SW480 (cell line): ENCODE results near the gene ARIH1.

ENCODE experiments used
- DNase-seq: peaks from one replicate; pipeline ENCODE4 v3.0.0-alpha.2; 2016; ENCODE audit warnings: low spot score

ARIH1 gene

DNA sequence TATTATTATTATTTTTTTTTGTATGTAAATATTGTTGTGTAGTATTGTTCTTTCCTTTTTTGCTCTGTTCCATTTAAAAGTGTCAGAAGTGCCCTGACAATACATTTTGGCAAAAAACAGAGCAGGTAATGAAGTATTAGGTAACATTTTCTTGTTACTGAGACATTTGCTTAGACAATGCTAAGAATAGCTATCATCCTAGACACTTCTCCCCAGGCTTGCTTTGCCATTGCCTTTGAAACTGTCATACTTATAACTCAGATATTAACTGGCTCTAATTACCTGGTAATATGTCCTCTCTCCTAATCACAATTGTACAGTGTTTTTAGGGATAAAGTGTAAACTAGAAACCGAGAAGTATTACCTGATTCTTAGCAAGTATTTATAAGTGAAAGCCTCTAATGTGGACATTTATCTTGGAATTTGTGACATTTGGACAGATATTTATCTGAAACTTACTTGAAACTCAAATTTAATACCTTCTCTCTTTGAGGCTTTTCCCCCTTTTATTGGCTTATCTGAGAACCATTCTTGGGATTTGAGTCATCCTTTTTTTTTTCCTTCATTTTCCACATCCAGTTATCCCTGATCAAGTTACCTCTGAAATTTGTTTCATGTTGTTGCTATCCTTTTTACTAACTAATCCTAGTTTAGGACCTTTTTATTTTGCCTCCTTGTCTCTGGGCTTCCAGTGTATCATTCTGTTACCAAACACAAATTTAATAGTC is 13.1 kb downstream of the ARIH1 start:
- DNase-seq, result no peak

DNA sequence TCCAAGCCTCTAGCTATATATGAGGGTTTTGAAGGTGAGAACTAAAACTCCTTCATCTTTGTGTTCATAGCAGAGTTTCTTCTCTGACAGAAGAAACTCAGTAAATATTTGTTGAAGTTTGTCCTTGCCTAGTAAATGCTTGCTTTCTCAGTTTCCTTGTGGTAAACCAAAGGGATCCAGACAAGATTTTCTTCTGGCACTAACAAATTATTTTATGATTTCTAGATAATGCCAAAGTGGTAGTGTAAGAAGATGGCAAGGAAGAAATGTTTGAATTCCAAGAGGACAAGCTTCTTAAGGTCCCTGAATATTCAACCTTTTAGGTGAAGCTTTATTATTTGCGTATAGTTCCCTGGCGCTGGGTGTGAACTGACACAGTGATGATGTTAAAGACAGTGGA is 14.4 kb downstream of the ARIH1 start:
- DNase-seq, result no peak

DNA sequence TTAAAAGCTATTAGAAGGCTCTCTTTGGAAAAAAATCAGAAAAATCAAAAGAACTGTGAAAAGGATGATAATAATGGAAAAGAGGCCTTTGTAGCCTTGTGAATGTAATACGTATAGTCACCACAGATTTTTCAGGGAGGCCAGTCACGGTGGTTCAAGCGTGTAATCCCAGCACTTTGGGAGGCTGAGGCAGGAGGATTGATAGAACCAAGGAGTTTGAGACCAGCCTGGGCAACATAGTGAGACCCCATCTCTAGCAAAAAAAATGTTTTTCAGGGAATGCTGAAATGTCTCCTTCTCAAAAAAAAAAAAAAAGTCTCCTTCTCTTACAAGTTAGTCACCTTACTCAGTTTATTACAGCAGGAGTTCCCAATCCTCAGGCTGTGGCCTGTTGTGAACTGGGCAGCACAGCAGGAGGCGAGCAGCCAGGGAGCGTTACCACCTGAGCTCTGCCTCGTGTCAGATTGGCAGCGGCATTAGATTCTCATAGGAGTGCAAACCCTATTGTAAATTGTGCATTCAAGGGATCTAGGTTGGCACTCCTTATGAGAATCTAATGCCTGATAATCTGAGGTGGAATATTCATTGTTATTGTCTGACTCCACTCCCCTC is 15.9 kb downstream of the ARIH1 start:
- DNase-seq, result no peak

DNA sequence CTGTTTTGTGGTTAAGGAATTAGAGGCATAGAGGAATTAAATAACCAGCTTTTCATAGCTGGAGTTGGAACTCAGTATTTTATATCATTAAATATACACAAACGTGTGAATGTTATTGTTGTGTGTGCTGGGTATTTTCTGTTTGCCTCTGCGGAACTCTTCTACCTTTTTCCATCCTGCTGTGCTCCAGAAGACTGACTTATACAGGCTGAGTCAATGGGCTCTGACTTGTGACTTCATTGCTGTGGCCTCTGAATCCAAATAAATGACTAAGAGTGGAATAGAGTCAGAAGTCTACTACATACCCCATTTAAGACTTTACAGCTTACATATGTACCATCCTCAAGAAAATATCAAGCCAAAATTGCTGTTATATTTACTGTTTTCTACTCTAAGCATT is 17.6 kb downstream of the ARIH1 start:
- no peak for DNase-seq

DNA sequence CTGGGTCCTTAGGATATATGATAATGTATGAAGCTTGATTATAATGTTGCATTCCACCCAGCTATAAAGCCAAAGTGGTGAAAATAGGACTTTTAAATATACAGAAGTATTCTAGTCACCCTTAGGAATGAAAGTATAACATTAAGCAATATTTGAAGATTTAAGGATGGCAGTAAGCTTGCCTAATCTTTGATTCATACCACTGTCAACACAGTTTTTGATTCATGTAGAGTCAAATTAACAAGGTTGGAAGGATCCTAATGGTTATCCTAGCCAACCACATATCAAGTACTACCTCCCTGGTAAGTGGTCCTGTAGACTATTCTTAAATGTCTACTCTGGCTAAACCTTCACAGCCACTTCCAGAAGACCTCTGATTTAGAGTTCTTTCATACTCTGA is 18.6 kb downstream of the ARIH1 start:
- DNase-seq, result no peak

DNA sequence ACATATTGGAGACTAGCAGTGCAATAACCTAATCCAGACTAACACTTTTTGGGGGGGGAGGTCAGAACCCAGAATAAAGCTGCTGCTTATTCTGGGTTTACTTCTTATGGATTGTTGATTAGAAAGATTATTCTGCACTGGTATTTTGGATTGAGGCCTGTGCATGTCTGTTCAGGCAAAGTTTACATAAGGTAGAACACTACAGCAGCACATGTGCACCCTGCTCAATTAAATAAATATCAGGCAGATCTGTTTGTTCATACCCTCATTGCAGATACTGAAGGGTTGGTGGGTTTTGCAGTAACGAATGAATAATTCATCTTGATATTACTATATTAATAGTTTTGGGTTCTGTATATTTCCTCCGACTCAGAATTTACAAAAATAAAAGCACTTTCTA is 19.1 kb downstream of the ARIH1 start:
- DNase-seq, result no peak

DNA sequence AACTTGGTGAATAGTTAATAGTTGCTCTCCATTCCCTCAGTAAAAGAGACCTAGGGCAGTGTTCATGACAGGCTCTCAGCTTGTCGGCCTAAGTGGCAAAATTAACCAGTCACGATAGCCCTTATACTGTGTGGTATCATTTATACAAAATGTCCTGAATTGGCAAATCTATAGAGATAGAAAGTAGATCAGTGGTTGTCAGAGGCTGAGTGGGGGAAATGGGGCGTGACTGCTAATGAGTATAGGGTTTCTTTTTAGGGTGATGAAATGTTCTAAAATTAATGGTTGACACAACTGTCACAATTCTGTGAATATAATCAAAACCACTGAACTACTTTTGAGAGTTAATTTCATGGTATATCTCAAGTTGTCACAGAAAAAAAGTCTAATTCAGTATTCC is 20.9 kb downstream of the ARIH1 start:
- DNase-seq, result no peak

DNA sequence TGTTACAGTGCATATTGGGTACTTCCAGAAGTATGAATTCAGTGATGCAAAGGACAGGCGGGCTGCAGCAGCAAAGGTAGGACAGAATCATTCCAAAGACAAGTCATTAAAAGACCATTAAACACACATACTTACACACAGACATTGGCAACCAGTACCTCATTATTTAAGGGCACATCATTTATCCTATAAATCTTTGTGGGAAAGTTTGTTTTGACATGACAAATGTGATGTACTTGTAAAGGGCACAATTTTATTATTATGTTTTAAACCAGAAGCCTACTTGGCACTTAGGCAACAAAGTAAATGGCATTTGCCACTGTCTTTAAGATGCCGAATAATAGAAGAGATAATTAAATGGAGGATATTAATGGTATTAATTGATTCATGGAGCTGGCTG is 22.7 kb downstream of the ARIH1 start:
- DNase-seq, result no peak

DNA sequence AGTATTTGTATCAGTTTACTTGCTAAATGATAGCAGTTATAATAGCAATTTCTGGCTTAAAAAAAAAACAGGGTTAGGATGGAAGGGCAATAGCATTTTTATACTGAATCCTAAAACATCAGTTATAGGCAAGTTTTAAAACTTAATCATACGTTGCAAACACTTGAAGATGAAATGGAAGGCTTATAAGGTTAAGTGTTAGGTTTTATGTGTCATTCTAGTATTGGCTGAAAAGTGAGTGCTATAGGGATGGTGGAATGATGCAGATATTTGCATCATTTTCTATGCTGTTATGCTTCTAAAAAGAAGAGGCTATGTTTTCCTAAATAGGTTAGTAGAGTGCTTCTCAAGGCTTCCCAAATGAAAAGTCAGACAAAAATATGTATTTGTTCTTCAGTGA is 23.3 kb downstream of the ARIH1 start:
- no peak for DNase-seq

DNA sequence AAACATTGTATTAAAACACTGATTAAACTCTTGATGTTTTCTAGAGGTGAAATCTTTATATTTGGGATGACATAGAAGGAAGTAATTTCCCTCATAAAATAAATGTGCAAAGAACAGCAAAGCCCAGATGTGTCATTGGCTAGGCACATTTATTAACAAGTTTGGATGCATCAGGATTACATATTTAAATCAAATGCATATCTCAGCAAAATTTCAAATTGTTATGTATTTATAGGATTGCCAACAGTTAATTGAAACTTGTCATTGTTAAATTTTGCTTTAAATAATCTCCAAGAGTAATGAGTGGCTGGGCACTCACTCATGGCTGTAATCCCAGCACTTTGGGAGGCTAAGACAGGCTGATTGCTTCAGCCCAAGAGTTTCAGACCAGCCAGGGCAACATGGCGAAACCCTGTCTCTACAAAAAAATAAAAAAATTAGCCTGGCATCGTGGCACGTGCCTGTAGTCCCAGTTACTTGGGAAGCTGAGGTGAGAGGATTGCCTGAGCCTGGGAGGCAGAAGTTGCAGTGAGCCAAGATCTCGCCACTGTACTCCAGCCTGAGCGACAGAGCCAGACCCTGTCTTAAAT is 28.2 kb downstream of the ARIH1 start:
- no peak for DNase-seq

DNA sequence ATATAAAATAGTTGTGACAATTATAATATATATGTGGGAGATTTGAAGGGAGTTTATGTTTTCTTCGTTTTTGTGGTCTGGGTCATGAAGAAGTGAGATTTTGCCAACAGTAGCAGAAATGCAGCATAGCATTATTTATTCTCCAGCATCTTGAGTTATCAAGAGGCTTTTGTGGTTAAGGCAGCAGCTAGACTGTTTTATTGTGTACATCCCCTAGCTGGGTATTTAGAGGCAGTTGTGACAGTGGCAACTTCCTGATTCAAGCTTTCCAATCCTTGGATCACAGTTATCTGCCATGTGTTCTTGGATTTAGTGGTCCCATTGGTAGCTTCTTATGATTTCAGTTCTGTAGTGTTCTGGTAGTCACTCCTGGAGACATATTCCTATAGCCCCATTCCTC is 29.0 kb downstream of the ARIH1 start:
- no peak for DNase-seq

DNA sequence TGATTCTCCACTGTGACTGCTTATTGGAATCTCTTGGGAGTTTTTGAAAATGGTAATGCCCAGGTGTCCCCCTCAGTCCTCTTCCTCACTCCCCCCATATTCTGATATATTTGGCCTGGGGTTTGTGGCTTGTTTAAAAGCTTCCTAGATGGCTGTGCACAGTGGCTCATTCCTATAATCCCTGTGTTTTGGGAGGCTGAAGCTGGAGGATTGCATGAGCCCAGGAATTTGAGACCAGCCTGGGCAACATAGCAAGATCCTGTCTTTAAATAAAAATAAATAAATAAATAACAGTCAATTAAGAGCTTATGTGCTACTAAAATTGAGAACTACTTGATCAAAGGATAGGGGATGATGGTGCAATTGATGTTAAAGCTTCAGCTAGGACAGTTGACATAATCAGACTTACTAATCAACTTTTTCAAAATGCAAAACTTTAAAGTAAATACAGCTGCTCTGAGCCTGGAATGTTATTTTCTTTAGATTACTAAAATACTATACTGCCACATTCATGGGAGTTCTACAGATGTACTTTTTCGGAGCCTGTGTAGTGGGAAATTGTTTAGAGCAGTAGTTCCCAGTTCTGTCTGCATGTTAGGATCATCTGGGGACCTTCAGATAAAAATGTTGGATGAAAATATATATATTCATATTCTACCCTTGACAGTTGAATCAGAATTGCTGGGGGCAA is 33.4 kb downstream of the ARIH1 start:
- no peak for DNase-seq

DNA sequence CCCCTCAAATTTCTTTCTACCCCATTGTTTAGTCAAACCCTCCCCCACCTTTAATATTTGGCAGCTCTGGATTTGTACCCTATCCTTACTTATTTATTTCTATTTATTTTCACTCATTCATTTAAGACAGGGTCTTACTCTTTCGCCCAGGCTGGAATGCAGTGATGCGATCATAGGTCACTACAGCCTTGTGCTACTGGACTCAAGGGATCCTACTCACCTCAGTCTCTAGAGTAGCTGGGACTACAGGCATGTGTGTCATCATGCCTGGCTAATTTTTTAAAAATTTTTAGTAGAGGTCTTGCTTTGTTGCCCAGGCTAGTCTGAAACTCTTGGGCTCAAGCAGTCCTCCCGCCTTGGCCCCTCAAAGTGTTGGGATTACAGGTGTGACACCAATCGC is 35.4 kb downstream of the ARIH1 start:
- DNase-seq, result no peak

DNA sequence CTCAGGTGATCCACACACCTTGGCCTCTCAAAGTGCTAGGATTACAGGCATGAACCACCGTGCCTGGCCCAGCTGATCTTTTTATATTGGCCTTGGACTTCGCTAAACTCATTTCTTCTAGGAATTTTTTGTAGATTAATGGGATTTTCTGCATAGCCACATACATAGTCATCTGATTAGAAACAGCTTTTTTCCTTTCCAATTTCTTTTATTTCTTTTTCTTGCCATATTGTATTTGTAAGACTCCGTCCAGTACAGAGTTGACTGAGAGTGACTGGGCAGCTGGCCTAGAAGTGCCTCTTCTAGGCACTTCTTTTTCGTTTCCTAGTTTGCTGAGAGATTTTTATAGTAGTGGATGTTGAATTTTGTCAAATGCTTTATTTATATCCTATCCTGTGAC is 37.4 kb downstream of the ARIH1 start:
- DNase-seq, result no peak

DNA sequence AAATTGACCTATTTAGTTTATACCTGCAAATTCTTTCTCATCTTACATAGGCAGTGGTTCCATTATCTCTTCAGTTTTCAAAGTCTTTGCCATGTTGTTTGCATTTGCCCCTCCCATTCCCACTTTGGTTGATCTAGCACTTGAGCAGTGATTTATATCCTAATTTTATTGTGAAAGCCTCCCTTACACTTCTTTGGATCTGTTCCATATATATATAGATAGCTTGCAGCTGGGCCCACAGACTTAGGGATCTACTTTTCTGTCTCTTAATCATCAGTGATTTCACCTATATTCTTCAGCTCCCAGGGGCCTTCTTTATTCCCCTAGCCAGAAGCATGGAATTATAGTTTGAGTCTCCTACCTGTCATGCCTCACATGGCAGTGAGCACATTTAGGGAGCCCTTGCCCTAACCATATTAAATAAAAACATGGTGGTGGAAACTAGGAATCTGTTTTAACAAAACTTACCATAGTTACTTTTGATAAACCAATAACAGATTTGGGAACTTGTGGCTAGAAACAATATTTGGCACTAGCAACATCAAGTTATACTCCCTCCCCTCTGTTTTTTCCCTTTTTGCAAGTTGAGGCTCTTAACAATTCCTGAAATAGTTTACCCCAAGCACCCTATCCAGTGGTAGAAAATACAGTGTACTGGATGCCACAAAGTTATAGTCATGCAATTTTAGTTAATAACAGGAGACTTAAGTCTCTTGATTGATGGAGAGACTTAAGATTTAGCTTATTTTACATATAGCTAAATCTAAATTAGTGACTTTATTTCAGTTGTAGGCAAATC is 41.7 kb downstream of the ARIH1 start:
- no peak for DNase-seq

DNA sequence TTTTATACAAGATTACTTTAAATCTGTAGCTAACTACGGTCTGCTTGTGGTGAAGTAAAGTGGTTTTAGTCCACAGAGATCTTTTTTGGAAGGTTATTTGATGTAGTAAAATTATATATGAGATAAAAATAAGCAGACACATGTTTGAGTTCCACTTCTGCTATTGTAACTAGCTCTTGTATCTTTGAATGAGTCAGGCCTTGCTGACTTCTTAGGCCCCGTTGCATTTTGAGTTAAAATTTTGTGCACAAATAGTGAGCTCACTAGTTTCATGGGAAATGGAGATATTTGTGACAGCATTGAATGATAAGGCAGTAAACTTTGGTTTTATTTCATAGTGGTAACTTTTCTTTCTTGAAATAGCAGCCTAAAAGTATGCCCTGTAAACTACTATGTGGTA is 42.6 kb downstream of the ARIH1 start:
- DNase-seq, result no peak

DNA sequence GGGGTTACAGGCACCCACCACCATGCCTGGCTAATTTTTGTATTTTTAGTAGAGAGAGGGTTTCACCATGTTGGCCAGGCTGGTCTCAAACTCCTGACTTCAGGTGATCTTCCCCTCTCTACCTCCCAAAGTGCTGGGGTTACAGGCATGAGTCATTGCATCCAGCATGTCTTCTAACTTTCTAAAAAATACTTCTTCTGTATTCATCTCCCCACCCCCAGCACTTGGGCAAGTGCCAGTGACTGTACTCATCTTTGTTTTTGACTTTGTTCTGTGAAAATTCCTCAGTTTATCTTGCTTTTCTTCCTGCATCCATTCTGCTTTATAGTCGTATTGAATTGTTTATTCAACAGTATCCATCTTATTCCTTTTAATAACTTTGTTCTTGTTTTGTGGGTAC is 47.6 kb downstream of the ARIH1 start:
- no peak for DNase-seq

DNA sequence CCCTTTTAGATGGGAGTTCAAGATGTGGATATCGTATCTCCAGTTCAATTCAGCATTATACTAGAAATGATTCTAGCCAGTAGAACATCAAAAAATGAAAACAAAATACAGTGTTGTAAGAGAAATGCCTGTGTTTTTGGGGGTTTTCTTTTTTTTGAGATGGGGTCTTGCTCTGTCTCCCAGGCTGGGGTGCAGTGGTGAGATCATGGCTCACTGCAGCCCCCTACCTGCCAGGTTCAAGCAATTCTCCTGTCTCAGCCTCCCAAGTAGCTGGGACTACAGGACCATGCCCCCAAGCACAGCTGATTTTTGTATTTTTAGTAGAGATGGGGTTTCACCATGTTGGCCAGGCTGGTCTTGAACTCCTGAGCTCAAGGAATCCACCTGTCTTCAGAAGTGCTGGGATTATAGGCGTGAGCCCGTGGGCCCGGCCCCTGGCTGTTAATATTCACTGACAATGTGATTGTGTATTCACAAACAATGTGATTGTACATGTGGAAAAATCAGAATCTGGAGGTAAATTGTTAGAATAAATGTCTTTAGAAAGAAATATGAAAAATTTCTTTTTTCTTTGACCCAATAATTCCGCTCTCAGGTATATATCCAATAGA is 59.0 kb downstream of the ARIH1 start:
- no peak for DNase-seq

DNA sequence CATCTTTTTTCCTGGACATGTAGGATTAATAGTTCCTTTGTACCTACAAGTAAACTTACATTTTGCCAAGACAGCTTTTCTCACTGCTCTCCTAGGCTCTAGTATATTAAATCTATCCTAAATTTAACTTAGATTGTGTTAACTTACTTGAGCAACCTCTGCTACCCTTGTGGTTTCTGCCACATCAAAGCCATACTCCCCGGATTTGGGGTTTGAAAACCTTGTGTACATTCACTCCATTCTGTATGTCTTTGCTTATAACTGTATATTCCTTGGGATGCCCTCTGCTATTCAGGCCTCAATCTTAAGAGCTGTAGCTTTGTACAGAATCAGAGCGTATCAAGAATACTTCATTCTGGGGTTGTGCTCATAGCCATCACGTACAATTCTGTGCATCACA is 60.4 kb downstream of the ARIH1 start:
- DNase-seq, result no peak

DNA sequence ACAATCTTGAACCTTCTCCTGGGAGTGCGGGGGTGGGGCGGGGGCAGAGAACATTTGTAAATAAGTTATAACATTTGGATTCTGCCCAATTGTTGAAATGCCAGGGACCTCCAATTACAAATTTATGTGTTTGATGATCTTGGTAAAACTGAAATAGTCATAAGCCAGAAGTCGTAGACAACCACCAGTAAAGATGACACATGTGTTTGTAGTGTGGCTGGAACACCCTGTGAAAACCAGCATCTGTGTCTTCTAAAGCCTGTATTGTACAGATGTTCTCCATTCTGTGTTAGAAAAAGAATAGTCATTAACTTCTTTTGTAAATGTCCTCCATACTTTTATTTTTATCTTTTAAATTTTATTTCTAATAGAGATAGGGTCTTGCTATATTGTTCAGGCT is 61.8 kb downstream of the ARIH1 start:
- no peak for DNase-seq

DNA sequence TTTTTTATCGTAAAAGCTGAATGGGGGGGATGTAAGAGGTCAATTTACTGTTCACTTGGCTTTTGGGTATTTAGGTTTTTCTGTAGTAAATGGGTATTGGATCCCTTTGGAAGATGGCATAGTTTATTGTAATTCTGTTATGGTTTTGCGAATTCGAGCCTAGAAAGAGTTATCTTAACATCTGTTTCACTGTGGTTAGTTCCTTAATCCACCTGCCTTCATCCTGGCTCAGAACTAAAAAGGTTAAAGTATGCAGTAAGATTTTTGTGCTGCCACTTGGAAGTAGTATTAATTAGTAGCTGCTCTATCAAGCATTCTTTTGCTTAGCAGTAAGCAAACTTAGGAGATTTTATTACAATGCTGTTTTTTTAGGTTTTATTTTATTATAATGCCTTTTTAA is 62.4 kb downstream of the ARIH1 start:
- DNase-seq, result no peak

DNA sequence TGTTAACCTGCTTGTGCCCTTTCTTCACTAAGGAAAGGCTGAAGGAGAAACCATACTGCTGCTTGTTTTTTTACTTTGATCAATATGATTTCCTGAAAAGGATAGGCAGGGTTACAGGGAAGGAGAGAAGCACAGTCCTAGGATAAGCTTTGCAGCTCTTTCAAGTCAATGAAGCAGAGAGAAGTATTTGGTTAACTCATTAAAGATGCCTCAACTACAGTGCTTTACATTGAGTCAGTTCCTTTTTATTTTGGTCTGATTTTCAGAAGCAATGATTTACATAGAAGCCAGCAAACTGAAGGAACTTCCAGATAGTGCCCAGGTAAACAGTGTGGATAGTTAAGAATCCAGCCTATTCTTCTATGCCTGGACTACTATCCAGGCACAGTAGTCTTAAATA is 64.8 kb downstream of the ARIH1 start:
- DNase-seq, result no peak
